Kidney (tissue), 14 donors: ENCODE measurements around the gene NDUFS4. TPM values are rescaled to one million over a fixed set of nuclear protein-coding genes. Genes with fewer than 3 reads are reported as not detected.
"Not testable (repeated sequence)": the region's sequence is repeated elsewhere in the genome, so short reads cannot be mapped to it uniquely, and the experiment has no call there.

Source experiments
- DNase-seq, 5 donors: peaks; one replicate each; pipeline ENCODE4 v3.0.0-alpha.2; 2013 to 2020
- FAIRE-seq: peaks from 2 replicates; lab custom pipeline; 2012; peaks lifted over from hg19 to GRCh38; lab: Jason Lieb, UNC
- H3K27ac ChIP-seq, 2 donors: one replicate each; pipeline ENCODE4 v1.7.0; 2013; ENCODE audit warnings: low read depth in 2 of 2, low read length in 2 of 2, inconsistent platforms in 1 of 2
- H3K27me3 ChIP-seq: one replicate; pipeline ENCODE4 v1.7.1; 2013; ENCODE audit warnings: low read length, inconsistent platforms; ENCODE audit not compliant: control insufficient read depth, insufficient read depth
- H3K36me3 ChIP-seq, 3 donors: one replicate each; pipeline versions ENCODE4 v1.7.0 to v1.7.1; 2013; ENCODE audit warnings: low read length in 3 of 3, control low read depth in 1 of 3, inconsistent platforms in 1 of 3; ENCODE audit not compliant: insufficient read depth in 3 of 3, control insufficient read depth in 2 of 3
- H3K4me1 ChIP-seq, 3 donors: one replicate each; pipeline versions ENCODE4 v1.7.0 to v1.7.1; 2013; ENCODE audit warnings: low read length in 3 of 3, inconsistent platforms in 1 of 3, low read depth in 1 of 3; ENCODE audit not compliant: control insufficient read depth in 2 of 3, insufficient read depth in 2 of 3
- H3K4me3 ChIP-seq, 3 donors: one replicate each; pipeline versions ENCODE4 v1.7.0 to v1.8.1; 2013; ENCODE audit warnings: low read length in 3 of 3, control low read depth in 1 of 3, inconsistent platforms in 1 of 3
- H3K9ac ChIP-seq, 3 donors: one replicate each; pipeline versions ENCODE4 v1.7.0 to v1.7.1; 2013; ENCODE audit warnings: low read length in 3 of 3, control low read depth in 1 of 3, inconsistent platforms in 1 of 3
- H3K9me3 ChIP-seq, 3 donors: one replicate each; pipeline versions ENCODE4 v1.7.0 to v1.7.1; 2013; ENCODE audit warnings: low read length in 3 of 3, control low read depth in 1 of 3, inconsistent platforms in 1 of 3; ENCODE audit not compliant: control insufficient read depth in 2 of 3, insufficient read depth in 1 of 3
- CTCF ChIP-seq: IDR thresholded peaks from 3 replicates; pipeline ENCODE4 v1.5.1; 2012; ENCODE audit warnings: mild to moderate bottlenecking, moderate library complexity, borderline replicate concordance; ENCODE audit not compliant: insufficient read depth; ENCODE audit errors: extremely low read depth
- intact Hi-C: fragments of 100-400 bp; cut with DNase I; formaldehyde crosslinking; loops from one replicate; pipeline ENCODE4 v1.11.1; 2022
- polyA plus RNA-seq: library from polyadenylated mRNA; stranded (reverse); fragments of 350-450 nt; fragmentation: Illumina TruSeq; extraction: RNeasy Lipid Tissue Mini Kit (QIAGEN cat#74804); gene quantifications from one replicate; pipeline ENCODE4 v1.2.3, GENCODE V29; 2014; ENCODE audit warnings: low read depth, low replicate concordance; ENCODE audit not compliant: insufficient read depth
- total RNA-seq: library from RNA; stranded (reverse); fragmentation: NEBNext Ultra II Directional; extraction: Animal tissue kit (Norgen Biotek cat#: 25700); gene quantifications from one replicate; pipeline ENCODE4 v1.2.1, GENCODE V29; 2021
- donor health status: control.
- donor health status: control.
- donor health status: control.
- donor health status: control.
- donor health status: control.
- donor health status: DM: yes; HTN: yes; CAD: no.
- donor health status: Normal renal cell carcinoma (clear cell type).

NDUFS4 gene
- total and polyA plus RNA-seq, 2 donors from 2014 or later, result 73.9 to 219 TPM

- Histone ChIP-seq H3K27ac (no peak overlapping the region), H3K9ac (no peak overlapping the region), H3K9me3 (peaks cover 0 to 4% (median 2%) of the 10 kb centered on the region in 3 donors), H3K36me3 (no peaks in the 10 kb centered on the region), H3K4me1 (no peaks in the 10 kb centered on the region), H3K27me3 (no peaks in the 10 kb centered on the region), H3K4me3 (no peak overlapping the region)
- FAIRE-seq (no peak), DNase-seq (no peak)
- TF ChIP-seq CTCF, result no peak
- intact Hi-C loops, result no loop called here
These were observed 39.6 kb upstream of the NDUFS4 start for GRCh38 chr5:53520813-53521212.

- Histone ChIP-seq H3K9ac (no peak overlapping the region), H3K9me3 (no peaks in the 10 kb centered on the region), H3K27ac (no peak overlapping the region), H3K4me1 (no peaks in the 10 kb centered on the region), H3K4me3 (no peak overlapping the region), H3K27me3 (no peaks in the 10 kb centered on the region), H3K36me3 (no peaks in the 10 kb centered on the region)
- TF ChIP-seq CTCF, result no peak
- intact Hi-C loops, result no loop called here
- FAIRE-seq, result no peak
- no peak for DNase-seq
These were observed 22.7 kb upstream of the NDUFS4 start for GRCh38 chr5:53537711-53538110.

- H3K4me3 ChIP-seq, intact Hi-C loops, H3K9ac ChIP-seq, H3K27me3 ChIP-seq, H3K4me1 ChIP-seq, DNase-seq, H3K27ac ChIP-seq, H3K36me3 ChIP-seq, FAIRE-seq, H3K9me3 ChIP-seq: not testable (repeated sequence)
These were observed 19.7 kb upstream of the NDUFS4 start for GRCh38 chr5:53540739-53541138.

- FAIRE-seq (no peak), DNase-seq (no peak)
- Histone ChIP-seq H3K9ac (no peak overlapping the region), H3K36me3 (no peaks in the 10 kb centered on the region), H3K27me3 (no peaks in the 10 kb centered on the region), H3K9me3 (no peaks in the 10 kb centered on the region), H3K4me3 (no peak overlapping the region), H3K27ac (no peak overlapping the region), H3K4me1 (no peaks in the 10 kb centered on the region)
- no peak for TF ChIP-seq CTCF
- intact Hi-C loops, result no loop called here
These were observed 18.6 kb upstream of the NDUFS4 start for GRCh38 chr5:53541859-53542258.
